ENCODE results near the gene ZNF575. TPM values are rescaled to one million over a fixed set of nuclear protein-coding genes. Genes with fewer than 3 reads are reported as not detected.

ZNF575 gene
- total RNA-seq, 2 experiments from 2014 or later = 3.1 to 5.2 TPM

GRCh38 chr19:43548706-43549105 is 15.7 kb downstream of the ZNF575 start:
- intact Hi-C loops (cut with micrococcal nuclease) = no loop called here
- Mint-ChIP-seq H3K27me3 (ENCODE audit: low read depth) (no peaks in the 10 kb centered on the region), H3K4me3 (no peak overlapping the region), H3K9me3 (no peaks in the 10 kb centered on the region), H3K36me3 (ENCODE audit: low read depth) (peaks cover 22% of the 10 kb centered on the region), H3K27ac (no peak overlapping the region), H3K4me1 (ENCODE audit: low read depth) (no peaks in the 10 kb centered on the region)
- CTCF ChIA-PET = interaction anchor here (0.7 to 1.2 kb wide), 2 partner anchors 196 to 1756 kb away, joined by 4 to 5 read pairs; no protein-coding TSS in a partner anchor
- no peak for DNase-seq

DNA sequence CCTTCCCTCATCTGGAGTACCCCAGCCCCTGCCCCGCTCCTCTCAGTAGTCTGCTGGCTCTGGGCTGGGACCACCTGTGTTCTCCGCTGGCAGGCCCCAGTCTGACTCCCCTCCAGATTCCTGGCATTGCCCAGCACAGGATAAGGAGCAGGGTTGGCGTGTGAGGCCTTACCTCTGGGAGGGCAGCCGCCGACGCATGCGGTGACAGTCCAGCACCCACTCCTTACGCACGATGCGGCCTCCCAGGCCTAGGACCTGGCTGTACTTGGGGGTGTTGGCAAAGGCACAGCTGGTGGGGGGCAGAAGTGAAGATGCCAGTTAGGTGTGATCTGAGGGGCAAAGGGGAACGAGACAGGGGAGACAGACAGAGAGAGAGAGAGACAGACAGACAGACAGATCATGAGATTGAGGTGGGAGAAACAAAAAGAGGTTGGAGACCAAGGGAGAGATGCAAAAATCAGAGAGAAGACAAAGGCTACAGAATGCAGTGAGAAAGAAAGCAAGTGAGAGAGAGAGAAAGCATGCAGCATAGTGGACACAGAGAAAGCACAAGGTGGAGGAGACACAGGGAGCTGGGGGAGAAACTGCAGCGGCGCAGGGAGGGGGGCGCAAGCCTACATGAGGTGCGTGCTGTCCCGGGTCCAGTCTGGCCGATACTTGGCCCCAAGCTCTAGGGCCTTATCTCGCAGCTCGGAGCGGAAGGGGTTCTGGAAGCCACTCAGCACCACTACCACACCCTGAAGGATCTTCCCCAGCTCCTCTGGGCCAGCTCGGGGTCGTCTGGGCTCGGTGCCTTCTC is 18.6 kb downstream of the ZNF575 start:
- peaks cover 9% of the 10 kb centered on the region for H3K4me1 Mint-ChIP-seq (ENCODE audit: low read depth)
- peaks cover 18% of the 10 kb centered on the region for H3K36me3 Mint-ChIP-seq (ENCODE audit: low read depth)
- H3K27ac Mint-ChIP-seq = no peak overlapping the region
- no peaks in the 10 kb centered on the region for H3K27me3 Mint-ChIP-seq (ENCODE audit: low read depth)
- CTCF ChIA-PET = interaction anchor here (1.5 to 6.2 kb wide), 3 partner anchors 16 to 43 kb away, joined by 5 to 95 read pairs (median 28); partner anchors contain the start of genes IRGQ and ZNF576
- H3K4me3 Mint-ChIP-seq = no peak overlapping the region
- H3K9me3 Mint-ChIP-seq = no peaks in the 10 kb centered on the region
- no peak for DNase-seq
- intact Hi-C loops (cut with micrococcal nuclease) = no loop called here

GRCh38 chr19:43552198-43552450 is 19.1 kb downstream of the ZNF575 start:
- no peaks in the 10 kb centered on the region for H3K27me3 Mint-ChIP-seq (ENCODE audit: low read depth)
- H3K27ac Mint-ChIP-seq = no peak overlapping the region
- CTCF ChIA-PET = interaction anchor here (1.5 to 6.2 kb wide), 3 partner anchors 16 to 43 kb away, joined by 5 to 95 read pairs (median 28); partner anchors contain the start of genes IRGQ and ZNF576
- H3K36me3 Mint-ChIP-seq (ENCODE audit: low read depth) = peaks cover 18% of the 10 kb centered on the region
- H3K4me3 Mint-ChIP-seq = no peak overlapping the region
- no peaks in the 10 kb centered on the region for H3K9me3 Mint-ChIP-seq
- intact Hi-C loops (cut with micrococcal nuclease) = no loop called here
- H3K4me1 Mint-ChIP-seq (ENCODE audit: low read depth) = peaks cover 9% of the 10 kb centered on the region
- no peak for DNase-seq

GRCh38 chr19:43552616-43553015 is 19.6 kb downstream of the ZNF575 start:
- DNase-seq = no peak
- H3K4me1 Mint-ChIP-seq (ENCODE audit: low read depth) = peaks cover 9% of the 10 kb centered on the region
- intact Hi-C loops (cut with micrococcal nuclease) = no loop called here
- H3K27me3 Mint-ChIP-seq (ENCODE audit: low read depth) = no peaks in the 10 kb centered on the region
- H3K27ac Mint-ChIP-seq = no peak overlapping the region
- H3K36me3 Mint-ChIP-seq (ENCODE audit: low read depth) = peaks cover 22% of the 10 kb centered on the region
- no peak overlapping the region for H3K4me3 Mint-ChIP-seq
- no peaks in the 10 kb centered on the region for H3K9me3 Mint-ChIP-seq
- CTCF ChIA-PET = interaction anchor here (1.2 to 6.2 kb wide), 4 partner anchors 17 to 42 kb away, joined by 3 to 95 read pairs (median 16); partner anchors contain the start of genes IRGQ and ZNF576

GRCh38 chr19:43553656-43554055 is 20.7 kb downstream of the ZNF575 start:
- intact Hi-C loops (cut with micrococcal nuclease) = no loop called here
- CTCF ChIA-PET = interaction anchor here (0.8 to 6.2 kb wide), 6 partner anchors 18 to 56 kb away, joined by 3 to 95 read pairs (median 11); partner anchors contain the start of genes IRGQ and ZNF576
- Mint-ChIP-seq H3K36me3 (ENCODE audit: low read depth) (peaks cover 22% of the 10 kb centered on the region), H3K4me1 (ENCODE audit: low read depth) (peaks cover 11% of the 10 kb centered on the region), H3K4me3 (no peak overlapping the region), H3K9me3 (no peaks in the 10 kb centered on the region), H3K27ac (no peak overlapping the region), H3K27me3 (ENCODE audit: low read depth) (no peaks in the 10 kb centered on the region)
- no peak for DNase-seq

DNA sequence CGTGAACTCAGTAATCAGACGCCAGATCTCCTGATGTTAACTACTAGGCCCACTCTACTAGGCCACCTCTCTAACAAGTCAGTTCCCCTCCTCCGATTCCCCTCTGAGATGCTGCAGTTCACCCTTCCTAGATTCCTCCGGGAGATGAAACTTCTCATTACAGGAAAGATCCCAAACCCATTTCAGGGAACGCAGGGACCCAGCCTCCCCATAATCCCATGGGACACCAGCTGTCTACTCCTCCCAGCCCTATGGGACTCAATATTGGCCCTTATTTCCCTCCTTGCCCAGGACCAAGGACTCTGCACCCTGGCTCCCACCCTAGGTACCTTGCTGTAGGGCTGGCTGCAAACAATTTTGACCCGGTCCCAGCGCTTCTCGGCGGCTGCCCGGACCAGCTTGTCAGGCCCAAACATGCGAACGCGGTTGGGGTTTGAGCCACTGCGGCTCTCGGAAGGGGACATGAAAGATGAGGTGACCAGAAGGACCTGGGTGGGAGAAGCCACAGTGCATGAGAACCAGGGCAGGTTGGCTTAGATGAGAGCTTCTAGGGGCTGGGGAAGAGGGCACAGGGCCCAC is 21.4 kb downstream of the ZNF575 start:
- peaks cover 11% of the 10 kb centered on the region for H3K4me1 Mint-ChIP-seq (ENCODE audit: low read depth)
- H3K4me3 Mint-ChIP-seq = no peak overlapping the region
- intact Hi-C loops (cut with micrococcal nuclease) = no loop called here
- DNase-seq = no peak
- H3K36me3 Mint-ChIP-seq (ENCODE audit: low read depth) = peaks cover 22% of the 10 kb centered on the region
- no peak overlapping the region for H3K27ac Mint-ChIP-seq
- H3K27me3 Mint-ChIP-seq (ENCODE audit: low read depth) = no peaks in the 10 kb centered on the region
- H3K9me3 Mint-ChIP-seq = no peaks in the 10 kb centered on the region
- CTCF ChIA-PET = interaction anchor here (0.8 to 6.2 kb wide), 21 partner anchors 9 to 255 kb away, joined by 3 to 95 read pairs (median 8); partner anchors contain the start of genes IRGQ, XRCC1 and ZNF576

DNA sequence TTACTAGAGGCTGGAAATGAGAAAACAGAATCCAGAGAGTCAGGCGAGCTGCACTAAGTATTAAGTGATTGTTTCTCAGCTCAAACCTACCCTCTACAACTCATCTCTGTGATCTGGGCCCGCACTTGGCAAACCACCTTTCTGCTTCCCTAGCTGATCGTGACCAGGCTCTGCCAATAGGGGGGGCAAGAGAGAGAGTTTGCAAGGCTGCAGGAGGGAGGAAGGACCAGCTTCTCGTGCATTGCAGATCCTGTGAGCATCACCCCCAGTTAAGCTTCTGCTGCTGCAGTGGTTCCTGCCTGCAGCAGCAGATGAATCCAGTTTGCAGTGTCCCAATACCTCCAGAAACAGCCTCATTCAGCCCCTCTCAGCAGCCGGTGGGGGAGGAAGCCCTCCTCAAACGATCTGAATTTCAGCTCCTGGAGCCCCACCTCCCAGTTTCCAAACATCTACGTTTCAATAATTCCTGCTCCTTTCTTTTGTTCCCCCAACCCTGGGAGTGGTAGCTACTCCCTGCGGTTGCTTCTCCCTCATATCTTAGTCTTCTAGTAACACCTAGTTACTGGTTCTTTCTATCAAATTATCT is 22.3 kb downstream of the ZNF575 start:
- peak; percentile 93 for DNase-seq
- Mint-ChIP-seq H3K9me3 (no peaks in the 10 kb centered on the region), H3K27ac (peak overlapping the region; percentile 44), H3K4me1 (ENCODE audit: low read depth) (peaks cover 13% of the 10 kb centered on the region), H3K36me3 (ENCODE audit: low read depth) (peaks cover 23% of the 10 kb centered on the region), H3K4me3 (no peak overlapping the region), H3K27me3 (ENCODE audit: low read depth) (no peaks in the 10 kb centered on the region)
- intact Hi-C loops (cut with micrococcal nuclease) = loop anchor here (1.0 kb wide), 1 partner anchor 39 kb away; no protein-coding TSS in a partner anchor
- CTCF ChIA-PET = interaction anchor here (0.6 to 6.2 kb wide), 26 partner anchors 9 to 268 kb away, joined by 3 to 95 read pairs (median 5); partner anchors contain the start of genes IRGQ, XRCC1 and ZNF576

DNA sequence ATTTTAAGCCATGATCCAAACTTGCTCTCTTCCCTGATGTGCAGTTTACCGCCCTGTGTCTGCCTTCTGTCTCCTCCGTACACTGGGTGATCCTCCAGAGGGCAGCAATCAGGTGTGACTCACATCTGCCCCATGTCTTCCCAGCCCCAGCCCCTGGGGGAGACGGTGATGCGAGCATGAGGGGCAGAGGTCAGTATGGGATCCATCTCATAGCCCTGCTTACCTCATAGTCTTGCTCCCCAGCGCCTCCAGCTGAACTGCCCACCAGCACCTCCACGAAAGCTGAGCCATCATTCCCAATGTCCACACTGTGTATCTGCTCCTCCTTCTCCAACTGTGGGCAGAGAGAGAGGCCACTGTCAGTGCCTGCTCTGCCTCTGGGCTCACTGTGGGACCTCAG is 27.7 kb downstream of the ZNF575 start:
- Mint-ChIP-seq H3K9me3 (no peaks in the 10 kb centered on the region), H3K36me3 (ENCODE audit: low read depth) (peaks cover 19% of the 10 kb centered on the region), H3K27ac (peak overlapping the region; percentile 96), H3K27me3 (ENCODE audit: low read depth) (no peaks in the 10 kb centered on the region), H3K4me3 (no peak overlapping the region), H3K4me1 (ENCODE audit: low read depth) (peaks cover 48% of the 10 kb centered on the region)
- DNase-seq = peak; percentile 49
- CTCF ChIA-PET = interaction anchor here (0.5 to 3.0 kb wide), 5 partner anchors 12 to 114 kb away, joined by 3 to 14 read pairs (median 4); no protein-coding TSS in a partner anchor
- intact Hi-C loops (cut with micrococcal nuclease) = no loop called here

DNA sequence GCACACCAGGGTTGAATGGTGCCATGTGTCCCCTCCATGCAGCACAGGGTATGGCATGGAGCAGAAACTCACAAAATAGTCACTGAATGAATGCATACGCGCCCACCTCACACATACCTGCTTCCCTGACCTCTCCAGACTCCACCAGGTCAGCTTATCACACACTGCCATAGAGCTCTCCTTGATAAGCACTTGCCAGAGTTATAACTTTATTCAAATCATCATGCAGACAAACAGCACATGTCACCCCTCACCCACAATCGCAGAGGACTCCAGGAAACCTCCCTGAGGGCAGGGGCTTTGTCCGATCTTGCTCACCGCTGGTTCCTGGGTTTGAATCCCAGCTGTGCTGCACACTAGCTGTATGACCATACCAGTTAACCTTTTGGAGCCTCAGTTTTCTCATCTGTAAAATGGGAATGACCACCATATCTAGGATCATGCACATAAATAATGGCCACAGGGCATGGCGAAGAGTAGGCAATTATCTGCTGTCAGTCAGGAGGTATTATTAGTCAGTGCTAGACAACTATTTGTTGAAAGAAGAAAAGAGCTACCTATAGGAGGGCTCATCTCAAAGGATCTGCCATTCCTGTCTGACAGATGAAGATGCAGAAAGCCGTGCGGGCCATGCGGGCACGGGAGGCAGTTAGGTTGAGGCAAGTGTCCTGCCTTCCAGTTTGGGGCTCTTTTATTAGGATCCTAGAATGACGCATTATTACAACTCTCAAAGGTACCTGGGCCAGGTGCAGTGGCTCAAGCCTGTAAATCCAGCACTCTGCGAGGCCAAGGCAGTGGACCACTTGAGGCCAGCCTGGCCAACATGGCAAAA is 28.4 kb downstream of the ZNF575 start:
- peaks cover 46% of the 10 kb centered on the region for H3K4me1 Mint-ChIP-seq (ENCODE audit: low read depth)
- CTCF ChIA-PET = interaction anchor here (0.6 to 0.9 kb wide), 2 partner anchors 12 to 22 kb away, joined by 3 to 4 read pairs; no protein-coding TSS in a partner anchor

DNA sequence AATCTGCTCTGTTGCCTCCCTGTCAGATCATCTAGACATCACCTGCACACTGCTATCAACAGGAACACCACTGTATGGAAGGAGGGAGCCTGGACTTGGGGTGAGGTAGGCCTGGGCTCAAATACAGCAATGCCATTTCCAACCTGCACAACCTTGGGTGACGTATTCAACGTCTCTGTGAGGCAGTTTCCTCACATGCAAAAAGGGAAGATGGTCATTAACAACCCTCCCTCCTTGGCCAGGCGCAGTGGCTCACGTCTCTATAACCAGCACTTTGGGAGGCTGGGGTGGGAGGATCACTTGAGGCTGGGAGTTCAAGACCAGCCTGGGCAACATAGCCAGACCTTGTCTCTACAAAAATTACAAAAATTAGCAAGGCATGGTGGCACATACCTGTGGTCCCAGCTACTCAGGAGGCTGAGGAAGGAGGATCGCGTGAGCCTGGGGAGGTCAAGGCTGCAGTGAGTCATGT is 29.3 kb downstream of the ZNF575 start:
- Mint-ChIP-seq H3K27me3 (ENCODE audit: low read depth) (no peaks in the 10 kb centered on the region), H3K4me3 (peak overlapping the region; percentile 25), H3K9me3 (no peaks in the 10 kb centered on the region), H3K4me1 (ENCODE audit: low read depth) (peaks cover 46% of the 10 kb centered on the region), H3K27ac (peak overlapping the region; percentile 96), H3K36me3 (ENCODE audit: low read depth) (peaks cover 18% of the 10 kb centered on the region)
- intact Hi-C loops (cut with micrococcal nuclease) = loop anchor here (1.0 to 2.0 kb wide), 5 partner anchors 13 to 57 kb away; partner anchors contain the start of genes IRGQ, PINLYP, XRCC1 and ZNF428
- no peak for DNase-seq
- CTCF ChIA-PET = no interaction called here

More for the DNA sequence above, 28.4 kb downstream of the ZNF575 start:
- intact Hi-C loops (cut with micrococcal nuclease) = no loop called here
- Mint-ChIP-seq H3K27me3 (ENCODE audit: low read depth) (no peaks in the 10 kb centered on the region), H3K27ac (peak overlapping the region; percentile 96), H3K4me3 (no peak overlapping the region), H3K9me3 (no peaks in the 10 kb centered on the region), H3K36me3 (ENCODE audit: low read depth) (peaks cover 19% of the 10 kb centered on the region)
- no peak for DNase-seq

DNA sequence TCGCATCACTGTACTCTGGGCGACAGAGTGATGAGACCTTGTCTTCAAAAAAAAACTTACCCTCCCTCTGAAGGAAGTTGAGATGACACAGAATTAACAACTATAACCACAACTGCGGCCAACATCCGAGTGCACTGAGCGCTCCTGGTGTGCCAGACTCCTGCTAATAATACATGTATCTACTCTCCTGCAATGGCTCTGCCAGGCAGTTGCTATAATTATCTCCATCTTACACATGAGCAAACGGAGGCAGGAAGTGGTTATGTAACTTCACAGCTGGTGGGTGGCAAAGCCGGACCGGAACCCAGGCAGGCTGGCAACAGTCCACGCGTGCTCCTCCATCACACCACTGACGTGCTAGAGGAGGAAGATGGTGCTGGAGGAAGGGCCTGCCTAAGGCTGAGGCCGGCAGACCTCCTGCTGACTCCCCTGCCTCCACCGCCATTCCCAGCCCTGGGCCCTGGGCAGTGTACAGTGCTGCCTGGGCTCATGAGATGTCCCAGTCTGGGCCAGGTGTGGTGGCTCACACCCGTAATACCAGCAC is 29.8 kb downstream of the ZNF575 start:
- H3K36me3 Mint-ChIP-seq (ENCODE audit: low read depth) = peaks cover 15% of the 10 kb centered on the region
- intact Hi-C loops (cut with micrococcal nuclease) = loop anchor here (1.0 to 2.0 kb wide), 5 partner anchors 13 to 57 kb away; partner anchors contain the start of genes IRGQ, PINLYP, XRCC1 and ZNF428
- H3K27me3 Mint-ChIP-seq (ENCODE audit: low read depth) = no peaks in the 10 kb centered on the region
- peak overlapping the region; percentile 25 for H3K4me3 Mint-ChIP-seq
- H3K27ac Mint-ChIP-seq = peak overlapping the region; percentile 96
- DNase-seq = peak; percentile 88
- peaks cover 45% of the 10 kb centered on the region for H3K4me1 Mint-ChIP-seq (ENCODE audit: low read depth)
- H3K9me3 Mint-ChIP-seq = no peaks in the 10 kb centered on the region
- CTCF ChIA-PET = no interaction called here

Data from activated naive CD4-positive, alpha-beta T cell treated with anti-CD3 and anti-CD28 coated beads for 36 hours (primary cell).